HepG2 (cell line): ENCODE measurements around the gene SRD5A1. TPM values are rescaled to one million over a fixed set of nuclear protein-coding genes. Genes with fewer than 3 reads are reported as not detected.

Experiments
- HNRNPL ChIP-seq: fragments of 200-400 bp; formaldehyde crosslinking; IDR thresholded peaks from 2 replicates; pipeline ENCODE4 v1.6.1; 2017; ENCODE audit warnings: mild to moderate bottlenecking, low read depth, low read length
- IKZF4 ChIP-seq: sonication (generic); formaldehyde crosslinking; IDR thresholded peaks from 2 replicates; pipeline ENCODE4 v1.5.1; 2020; ENCODE audit warnings: borderline replicate concordance, mild to moderate bottlenecking, low read depth, missing genetic modification reagents; ENCODE audit errors: not compliant biosample characterization
- KLF6 ChIP-seq: IDR thresholded peaks from 2 replicates; pipeline ENCODE4 v1.8.0; 2016; ENCODE audit warnings: missing biosample characterization, missing genetic modification reagents
- KMT2B ChIP-seq: IDR thresholded peaks from 2 replicates; pipeline ENCODE4 v1.6.1; 2016; ENCODE audit warnings: missing genetic modification reagents, missing compliant biosample characterization
- NFKBIZ ChIP-seq: IDR thresholded peaks from 2 replicates; pipeline ENCODE4 v1.6.1; 2018; ENCODE audit warnings: missing genetic modification reagents, missing compliant biosample characterization
- NPAS2 ChIP-seq: sonication (generic); formaldehyde crosslinking; IDR thresholded peaks from 2 replicates; pipeline ENCODE4 v1.8.0; 2022; ENCODE audit warnings: mild to moderate bottlenecking, missing genetic modification reagents, borderline replicate concordance
- NR3C1 ChIP-seq: sonication (generic); formaldehyde crosslinking; IDR thresholded peaks from 2 replicates; pipeline ENCODE4 v1.4.0; 2020; ENCODE audit warnings: missing genetic modification reagents
- U2AF1 ChIP-seq: fragments of 200-400 bp; formaldehyde crosslinking; optimal IDR thresholded peaks from 2 replicates; pipeline ENCODE3; 2017; ENCODE audit warnings: mild to moderate bottlenecking, low read depth, low read length
- ZFP82 ChIP-seq: sonication (generic); formaldehyde crosslinking; IDR thresholded peaks from 2 replicates; pipeline ENCODE4 v1.5.1; 2020; ENCODE audit warnings: mild to moderate bottlenecking, missing genetic modification reagents, borderline replicate concordance
- ZNF3 ChIP-seq: IDR thresholded peaks from 2 replicates; pipeline ENCODE4 v1.7.0; 2017; ENCODE audit warnings: inconsistent platforms
- ZNF33A ChIP-seq: sonication (generic); formaldehyde crosslinking; IDR thresholded peaks from 2 replicates; pipeline ENCODE4 v1.5.1; 2020; ENCODE audit warnings: missing genetic modification reagents, mild to moderate bottlenecking, moderate library complexity, borderline replicate concordance
- ZNF616 ChIP-seq: sonication (generic); formaldehyde crosslinking; IDR thresholded peaks from 2 replicates; pipeline ENCODE4 v1.5.0; 2020; ENCODE audit warnings: low read depth, mild to moderate bottlenecking, missing genetic modification reagents
- ZNF709 ChIP-seq: sonication (generic); formaldehyde crosslinking; IDR thresholded peaks from 2 replicates; pipeline ENCODE4 v1.5.0; 2020; ENCODE audit warnings: mild to moderate bottlenecking, missing genetic modification reagents
- ZZZ3 ChIP-seq: sonication (generic); formaldehyde crosslinking; IDR thresholded peaks from 2 replicates; pipeline ENCODE4 v1.4.0; 2020; ENCODE audit warnings: missing genetic modification reagents, mild to moderate bottlenecking, borderline replicate concordance
- polyA plus RNA-seq, 8 experiments: library from polyadenylated mRNA; depleted of rRNA in 3 of 8; stranded (reverse) in 7 of 8; unstranded in 1 of 8; fragments of >200 nt; fragmentation: Illumina TruSeq in 4 of 8; extraction: Trizol in 4 of 8; gene quantifications; 2 replicates each; pipeline versions ENCODE4 v1.2.1 to v1.2.3, GENCODE V29; 2011 to 2016; ENCODE audit warnings: low read depth in 4 of 8, missing spikeins in 1 of 8, mixed read lengths in 1 of 8; ENCODE audit not compliant: insufficient read depth in 1 of 8
- total RNA-seq, 5 experiments: library from RNA; depleted of rRNA; stranded (reverse); fragments of >200 nt; fragmentation: Illumina TruSeq; extraction: Trizol; gene quantifications; 2 replicates each; pipeline ENCODE4 v1.2.3, GENCODE V29; 2016; ENCODE audit warnings: low read depth in 1 of 5
- TF ChIP-seq, protein P1 (sequence below): sonication (generic); formaldehyde crosslinking; IDR thresholded peaks from 2 replicates; pipeline ENCODE4 v1.5.1; 2020; ENCODE audit warnings: mild to moderate bottlenecking, missing genetic modification reagents, moderate library complexity
- TF ChIP-seq, protein P2 (sequence below): sonication (generic); formaldehyde crosslinking; IDR thresholded peaks from 2 replicates; pipeline ENCODE4 v1.5.0; 2020; ENCODE audit warnings: missing genetic modification reagents
- TF ChIP-seq, protein P3 (sequence below), 2 experiments: sonication (generic) in 1 of 2; formaldehyde crosslinking in 1 of 2; IDR thresholded peaks; 2 replicates each; pipeline versions ENCODE4 v1.6.1 to v1.9.0; 2014 to 2022; ENCODE audit warnings: antibody characterized with exemption in 1 of 2, borderline replicate concordance in 1 of 2, inconsistent platforms in 1 of 2, low read depth in 1 of 2, missing genetic modification reagents in 1 of 2
- TF ChIP-seq, protein P4 (sequence below): sonication (generic); formaldehyde crosslinking; IDR thresholded peaks from 2 replicates; pipeline ENCODE4 v1.5.0; 2020; ENCODE audit warnings: mild to moderate bottlenecking, missing genetic modification reagents

The SRD5A1 gene
- total and polyA plus RNA-seq, 2 of the 13 experiments (the other 11 are each of a cell fraction or from before 2014, with no cell fraction given) = 6.1 to 9.9 TPM

DNA sequence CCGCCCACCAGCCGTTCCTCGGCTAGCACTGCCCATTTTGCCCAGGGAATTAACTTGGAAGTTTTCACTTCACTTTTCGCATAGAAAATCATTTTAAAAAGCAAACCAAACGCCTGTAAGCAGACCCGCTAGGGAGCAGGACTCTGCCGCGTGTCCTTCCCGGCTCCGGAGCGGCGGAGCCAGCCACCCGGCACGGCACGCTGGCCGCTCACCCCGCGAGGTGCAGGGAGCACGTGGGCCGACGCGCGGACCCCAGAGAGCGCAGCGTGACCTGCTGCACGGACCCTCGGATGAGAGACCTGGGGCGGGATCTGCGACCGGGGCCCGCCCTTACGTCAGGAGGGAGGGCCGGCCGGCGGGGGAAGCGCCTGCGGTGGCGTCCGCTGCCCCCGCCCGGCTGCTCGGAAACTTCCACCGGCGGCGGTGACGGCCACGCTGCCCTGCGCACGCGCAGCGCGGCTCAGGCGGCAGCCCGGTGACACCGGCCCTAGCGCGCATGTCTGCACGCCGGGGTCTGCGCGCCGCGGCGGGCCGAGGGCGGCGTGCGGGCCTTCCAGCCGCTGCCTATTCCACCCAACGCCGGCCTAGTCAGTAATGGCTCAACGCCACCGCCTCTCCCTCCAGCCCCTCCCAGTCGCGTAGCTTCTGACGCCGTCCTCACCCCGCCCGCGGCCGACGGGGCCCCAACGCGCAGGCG is 79.5 kb downstream of the SRD5A1 start (continued):
- TF ChIP-seq HNRNPL (0 out of 2 replicates have a peak, but pooled peaks have one; percentile 38), ZZZ3 (0 out of 2 replicates have a peak, but pooled peaks have one; percentile 55), IKZF4 (peak; percentile 99), U2AF1 (no peak), ZNF3 (CRISPR knock-in tag) (no peak), KMT2B (CRISPR knock-in tag) (no peak), KLF6 (peak; percentile 47; the same call in 1 of the 2 replicates), ZNF616 (CRISPR knock-in tag) (peak; percentile 90), ZFP82 (CRISPR knock-in tag) (peak; percentile 98), NPAS2 (CRISPR knock-in tag) (peak; percentile 80; the same call in 1 of the 2 replicates), NFKBIZ (no peak), ZNF33A (0 out of 2 replicates have a peak, but pooled peaks have one; percentile 67), NR3C1 (CRISPR knock-in tag) (no peak), ZNF709 (CRISPR knock-in tag) (peak; percentile 98)
- TF ChIP-seq, protein P1, sequence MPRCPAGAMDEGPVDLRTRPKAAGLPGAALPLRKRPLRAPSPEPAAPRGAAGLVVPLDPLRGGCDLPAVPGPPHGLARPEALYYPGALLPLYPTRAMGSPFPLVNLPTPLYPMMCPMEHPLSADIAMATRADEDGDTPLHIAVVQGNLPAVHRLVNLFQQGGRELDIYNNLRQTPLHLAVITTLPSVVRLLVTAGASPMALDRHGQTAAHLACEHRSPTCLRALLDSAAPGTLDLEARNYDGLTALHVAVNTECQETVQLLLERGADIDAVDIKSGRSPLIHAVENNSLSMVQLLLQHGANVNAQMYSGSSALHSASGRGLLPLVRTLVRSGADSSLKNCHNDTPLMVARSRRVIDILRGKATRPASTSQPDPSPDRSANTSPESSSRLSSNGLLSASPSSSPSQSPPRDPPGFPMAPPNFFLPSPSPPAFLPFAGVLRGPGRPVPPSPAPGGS = peak; percentile 97
- TF ChIP-seq, protein P2, sequence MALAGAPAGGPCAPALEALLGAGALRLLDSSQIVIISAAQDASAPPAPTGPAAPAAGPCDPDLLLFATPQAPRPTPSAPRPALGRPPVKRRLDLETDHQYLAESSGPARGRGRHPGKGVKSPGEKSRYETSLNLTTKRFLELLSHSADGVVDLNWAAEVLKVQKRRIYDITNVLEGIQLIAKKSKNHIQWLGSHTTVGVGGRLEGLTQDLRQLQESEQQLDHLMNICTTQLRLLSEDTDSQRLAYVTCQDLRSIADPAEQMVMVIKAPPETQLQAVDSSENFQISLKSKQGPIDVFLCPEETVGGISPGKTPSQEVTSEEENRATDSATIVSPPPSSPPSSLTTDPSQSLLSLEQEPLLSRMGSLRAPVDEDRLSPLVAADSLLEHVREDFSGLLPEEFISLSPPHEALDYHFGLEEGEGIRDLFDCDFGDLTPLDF (CRISPR knock-in tag) = peak; percentile 71; the same call in 1 of the 2 replicates
- TF ChIP-seq, protein P3, sequence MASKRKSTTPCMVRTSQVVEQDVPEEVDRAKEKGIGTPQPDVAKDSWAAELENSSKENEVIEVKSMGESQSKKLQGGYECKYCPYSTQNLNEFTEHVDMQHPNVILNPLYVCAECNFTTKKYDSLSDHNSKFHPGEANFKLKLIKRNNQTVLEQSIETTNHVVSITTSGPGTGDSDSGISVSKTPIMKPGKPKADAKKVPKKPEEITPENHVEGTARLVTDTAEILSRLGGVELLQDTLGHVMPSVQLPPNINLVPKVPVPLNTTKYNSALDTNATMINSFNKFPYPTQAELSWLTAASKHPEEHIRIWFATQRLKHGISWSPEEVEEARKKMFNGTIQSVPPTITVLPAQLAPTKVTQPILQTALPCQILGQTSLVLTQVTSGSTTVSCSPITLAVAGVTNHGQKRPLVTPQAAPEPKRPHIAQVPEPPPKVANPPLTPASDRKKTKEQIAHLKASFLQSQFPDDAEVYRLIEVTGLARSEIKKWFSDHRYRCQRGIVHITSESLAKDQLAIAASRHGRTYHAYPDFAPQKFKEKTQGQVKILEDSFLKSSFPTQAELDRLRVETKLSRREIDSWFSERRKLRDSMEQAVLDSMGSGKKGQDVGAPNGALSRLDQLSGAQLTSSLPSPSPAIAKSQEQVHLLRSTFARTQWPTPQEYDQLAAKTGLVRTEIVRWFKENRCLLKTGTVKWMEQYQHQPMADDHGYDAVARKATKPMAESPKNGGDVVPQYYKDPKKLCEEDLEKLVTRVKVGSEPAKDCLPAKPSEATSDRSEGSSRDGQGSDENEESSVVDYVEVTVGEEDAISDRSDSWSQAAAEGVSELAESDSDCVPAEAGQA (IDR thresholded peaks at IDR 0.05; ENCODE audit: low read depth) = 0 out of 2 replicates have a peak, but pooled peaks have one; percentile 67
- TF ChIP-seq, protein P3 (CRISPR knock-in tag; IDR thresholded peaks at IDR 0.05; ENCODE audit: borderline replicate concordance) = peak; percentile 78
- TF ChIP-seq, protein P4, sequence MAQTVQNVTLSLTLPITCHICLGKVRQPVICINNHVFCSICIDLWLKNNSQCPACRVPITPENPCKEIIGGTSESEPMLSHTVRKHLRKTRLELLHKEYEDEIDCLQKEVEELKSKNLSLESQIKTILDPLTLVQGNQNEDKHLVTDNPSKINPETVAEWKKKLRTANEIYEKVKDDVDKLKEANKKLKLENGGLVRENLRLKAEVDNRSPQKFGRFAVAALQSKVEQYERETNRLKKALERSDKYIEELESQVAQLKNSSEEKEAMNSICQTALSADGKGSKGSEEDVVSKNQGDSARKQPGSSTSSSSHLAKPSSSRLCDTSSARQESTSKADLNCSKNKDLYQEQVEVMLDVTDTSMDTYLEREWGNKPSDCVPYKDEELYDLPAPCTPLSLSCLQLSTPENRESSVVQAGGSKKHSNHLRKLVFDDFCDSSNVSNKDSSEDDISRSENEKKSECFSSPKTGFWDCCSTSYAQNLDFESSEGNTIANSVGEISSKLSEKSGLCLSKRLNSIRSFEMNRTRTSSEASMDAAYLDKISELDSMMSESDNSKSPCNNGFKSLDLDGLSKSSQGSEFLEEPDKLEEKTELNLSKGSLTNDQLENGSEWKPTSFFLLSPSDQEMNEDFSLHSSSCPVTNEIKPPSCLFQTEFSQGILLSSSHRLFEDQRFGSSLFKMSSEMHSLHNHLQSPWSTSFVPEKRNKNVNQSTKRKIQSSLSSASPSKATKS (CRISPR knock-in tag) = no peak
